Mesendoderm (in vitro differentiated cells): ENCODE data around the gene MFSD8. TPM values are rescaled to one million over a fixed set of nuclear protein-coding genes. Genes with fewer than 3 reads are reported as not detected.

Source experiments
- DNase-seq: peaks from one replicate; pipeline ENCODE4 v3.0.0; 2013
- H2AK5ac ChIP-seq: 2 replicates; pipeline ENCODE4 v1.6.1; 2013; ENCODE audit warnings: low read length, inconsistent platforms
- H2BK120ac ChIP-seq: 2 replicates; pipeline ENCODE4 v1.6.1; 2013; ENCODE audit warnings: low read depth, mild to moderate bottlenecking, low read length, moderate library complexity, mixed read lengths
- H2BK15ac ChIP-seq: replicated peaks from 2 replicates; pipeline ENCODE4 v1.6.1; 2013; ENCODE audit warnings: low read depth, mild to moderate bottlenecking, moderate library complexity
- H2BK5ac ChIP-seq: 2 replicates; pipeline ENCODE4 v1.6.1; 2013; ENCODE audit warnings: low read length, inconsistent platforms
- H3K18ac ChIP-seq: 2 replicates; pipeline ENCODE4 v1.6.1; 2013; ENCODE audit warnings: mild to moderate bottlenecking, low read length, mixed read lengths
- H3K23ac ChIP-seq: one replicate; pipeline ENCODE4 v1.6.1; 2013; ENCODE audit warnings: low read length
- H3K27ac ChIP-seq: 2 replicates; pipeline ENCODE4 v1.5.1; 2013; ENCODE audit warnings: low read depth, mild to moderate bottlenecking, inconsistent platforms, low read length, moderate library complexity
- H3K27me3 ChIP-seq: 2 replicates; pipeline ENCODE4 v1.6.1; 2013; ENCODE audit warnings: low read length, control low read depth, mild to moderate bottlenecking, inconsistent platforms; ENCODE audit not compliant: insufficient read depth, poor library complexity
- H3K36me3 ChIP-seq: 2 replicates; pipeline ENCODE4 v1.6.1; 2013; ENCODE audit warnings: low read length, inconsistent platforms; ENCODE audit not compliant: control insufficient read depth, insufficient read depth
- H3K4ac ChIP-seq: one replicate; pipeline ENCODE4 v1.6.1; 2013; ENCODE audit warnings: low read depth, mild to moderate bottlenecking, low read length, moderate library complexity
- H3K4me1 ChIP-seq: 2 replicates; pipeline ENCODE4 v1.6.1; 2013; ENCODE audit warnings: low read depth, low read length, inconsistent platforms; ENCODE audit not compliant: control insufficient read depth
- H3K4me2 ChIP-seq: 2 replicates; pipeline ENCODE4 v1.6.1; 2013; ENCODE audit warnings: low read length
- H3K4me3 ChIP-seq: 2 replicates; pipeline ENCODE4 v1.5.1; 2013; ENCODE audit warnings: mild to moderate bottlenecking, low read length
- H3K56ac ChIP-seq: one replicate; pipeline ENCODE4 v1.6.1; 2013; ENCODE audit warnings: low read length
- H3K79me1 ChIP-seq: 2 replicates; pipeline ENCODE4 v1.6.1; 2013; ENCODE audit warnings: low read length, inconsistent platforms
- H3K79me2 ChIP-seq: 2 replicates; pipeline ENCODE4 v1.6.1; 2013; ENCODE audit warnings: mild to moderate bottlenecking, low read length; ENCODE audit not compliant: control insufficient read depth, insufficient read depth
- H3K9ac ChIP-seq: 2 replicates; pipeline ENCODE4 v1.6.1; 2013; ENCODE audit warnings: low read length, inconsistent platforms
- H4K5ac ChIP-seq: one replicate; pipeline ENCODE4 v1.6.1; 2013; ENCODE audit warnings: low read length
- H4K8ac ChIP-seq: one replicate; pipeline ENCODE4 v1.6.1; 2013; ENCODE audit warnings: low read depth, mild to moderate bottlenecking, control low read depth, low read length, moderate library complexity
- WGBS: extraction: QIAGEN DNeasy Blood & Tissue Kit; methylation state at CpG from one replicate; pipeline ENCODE4 v1.1.7; 2013; ENCODE audit warnings: low lambda C conversion rate, missing lambda C conversion rate; ENCODE audit not compliant: insufficient coverage; ENCODE audit errors: extremely low coverage; 5-methylcytosine and 5-hydroxymethylcytosine counted together
- small RNA-seq: library from polyadenylated mRNA; stranded (forward); fragments of <200 nt; extraction: miRNeasy Mini kit (QIAGEN cat#:217004); gene quantifications from one replicate; pipeline ENCODE3, GENCODE V24; 2013; ENCODE audit not compliant: insufficient read depth

The MFSD8 gene

DNA sequence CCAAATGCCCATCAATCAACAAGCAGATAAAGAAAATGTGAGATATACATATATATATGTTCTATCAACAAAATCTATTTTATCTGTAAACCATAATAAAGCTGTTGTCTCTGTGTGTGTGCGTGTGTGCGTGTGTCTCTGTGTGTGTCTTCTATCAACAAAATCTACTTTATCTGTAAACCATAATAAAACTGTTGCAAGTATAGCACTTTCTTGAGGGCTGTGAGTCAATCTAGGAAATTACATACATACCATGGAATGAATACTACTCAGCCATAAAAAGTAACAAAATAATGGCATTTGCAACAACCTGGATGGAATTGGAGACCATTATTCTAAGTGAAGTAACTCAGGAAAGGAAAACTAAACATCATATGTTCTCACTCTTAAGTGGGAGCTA lies 96.8 kb downstream of the MFSD8 start:
- H3K4me3 ChIP-seq = no peak overlapping the region
- H2AK5ac ChIP-seq = no peak overlapping the region
- H4K5ac ChIP-seq = no peak overlapping the region
- no peak overlapping the region for H3K27ac ChIP-seq
- DNase-seq = no peak
- no peak overlapping the region for H3K56ac ChIP-seq
- H2BK15ac ChIP-seq = no peak overlapping the region
- no peak overlapping the region for H3K4me2 ChIP-seq
- no peak overlapping the region for H2BK5ac ChIP-seq
- no peak overlapping the region for H3K9ac ChIP-seq
- H3K4me1 ChIP-seq = no peaks in the 10 kb centered on the region
- no peaks in the 10 kb centered on the region for H3K79me1 ChIP-seq
- H4K8ac ChIP-seq = no peak overlapping the region
- no CpG with 5 or more reads among the region's 2 CpGs for WGBS
- H3K23ac ChIP-seq = no peak overlapping the region
- H3K36me3 ChIP-seq = no peaks in the 10 kb centered on the region
- H3K4ac ChIP-seq = no peak overlapping the region
- no peaks in the 10 kb centered on the region for H3K79me2 ChIP-seq
- H3K18ac ChIP-seq = no peak overlapping the region
- no peak overlapping the region for H2BK120ac ChIP-seq
- H3K27me3 ChIP-seq = no peaks in the 10 kb centered on the region

Small RNAs within 50 kb of the gene (small RNA-seq; reads per million reads assigned to genes)
- not detected for gene RNU6-583P
